ENCODE data around the gene SESTD1.
"Not testable (repeated sequence)": the region's sequence is repeated elsewhere in the genome, so short reads cannot be mapped to it uniquely, and the experiment has no call there.

DNA sequence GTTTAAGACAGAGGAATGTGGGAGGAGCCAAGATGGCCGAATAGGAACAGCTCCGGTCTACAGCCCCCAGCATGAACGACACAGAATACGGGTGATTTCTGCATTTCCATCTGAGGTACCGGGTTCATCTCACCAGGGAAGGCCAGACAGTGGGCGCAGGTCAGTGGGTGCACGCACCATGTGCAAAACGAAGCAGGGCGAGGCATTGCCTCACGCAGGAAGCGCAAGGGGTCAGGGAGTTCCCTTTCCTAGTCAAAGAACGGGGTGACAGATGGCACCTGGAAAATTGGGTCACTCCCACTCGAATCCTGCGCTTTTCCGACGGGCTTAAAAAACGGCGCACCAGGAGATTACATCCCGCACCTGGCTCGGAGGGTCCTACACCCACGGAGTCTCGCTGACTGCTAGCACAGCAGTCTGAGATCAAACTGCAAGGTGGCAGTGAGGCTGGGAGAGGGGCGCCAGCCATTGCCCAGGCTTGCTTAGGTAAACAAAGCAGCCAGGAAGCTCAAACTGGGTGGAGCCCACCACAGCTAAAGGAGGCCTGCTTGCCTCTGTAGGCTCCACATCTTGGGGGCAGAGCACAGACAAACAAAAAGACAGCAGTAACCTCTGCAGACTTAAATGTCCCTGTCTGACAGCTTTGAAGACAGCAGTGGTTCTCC is 68.6 kb downstream of the SESTD1 start:
- TF ChIP-seq, protein P1, sequence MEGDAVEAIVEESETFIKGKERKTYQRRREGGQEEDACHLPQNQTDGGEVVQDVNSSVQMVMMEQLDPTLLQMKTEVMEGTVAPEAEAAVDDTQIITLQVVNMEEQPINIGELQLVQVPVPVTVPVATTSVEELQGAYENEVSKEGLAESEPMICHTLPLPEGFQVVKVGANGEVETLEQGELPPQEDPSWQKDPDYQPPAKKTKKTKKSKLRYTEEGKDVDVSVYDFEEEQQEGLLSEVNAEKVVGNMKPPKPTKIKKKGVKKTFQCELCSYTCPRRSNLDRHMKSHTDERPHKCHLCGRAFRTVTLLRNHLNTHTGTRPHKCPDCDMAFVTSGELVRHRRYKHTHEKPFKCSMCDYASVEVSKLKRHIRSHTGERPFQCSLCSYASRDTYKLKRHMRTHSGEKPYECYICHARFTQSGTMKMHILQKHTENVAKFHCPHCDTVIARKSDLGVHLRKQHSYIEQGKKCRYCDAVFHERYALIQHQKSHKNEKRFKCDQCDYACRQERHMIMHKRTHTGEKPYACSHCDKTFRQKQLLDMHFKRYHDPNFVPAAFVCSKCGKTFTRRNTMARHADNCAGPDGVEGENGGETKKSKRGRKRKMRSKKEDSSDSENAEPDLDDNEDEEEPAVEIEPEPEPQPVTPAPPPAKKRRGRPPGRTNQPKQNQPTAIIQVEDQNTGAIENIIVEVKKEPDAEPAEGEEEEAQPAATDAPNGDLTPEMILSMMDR (IDR thresholded peaks at IDR 0.05; ENCODE audit: insufficient read depth, low read depth, low read length) = not testable (repeated sequence)
- TF ChIP-seq EZH2 (IDR thresholded peaks at IDR 0.05; ENCODE audit: insufficient read depth, low read length) = not testable (repeated sequence)
